MCF 10A (cell line): ENCODE measurements around the gene CCN5. TPM values are rescaled to one million over a fixed set of nuclear protein-coding genes. Genes with fewer than 3 reads are reported as not detected.
A peak's percentile ranks its signal among the peaks of the same experiment; 100 is the strongest.

Experiments used
- BruUV-seq: library from RNA; stranded (reverse); fragments of 400-500 nt; replicated peaks from 2 replicates; lab custom pipeline; 2021; lab: Mats Ljungman, UMichigan
- CTCF ChIA-PET: fragments of 300-600 bp; sonication (Branson Sonifier 250); formaldehyde crosslinking; extraction: SDS; loops from one replicate; lab custom pipeline; 2021; ENCODE audit warnings: antibody characterized with exemption, inconsistent platforms; lab: Yijun Ruan, JAX
- POLR2A ChIA-PET: fragments of 300-600, 350-650 bp; sonication (Branson Sonifier 250); formaldehyde crosslinking; extraction: SDS; loops from one replicate; lab custom pipeline; 2020; ENCODE audit warnings: antibody characterized with exemption, inconsistent platforms; lab: Yijun Ruan, JAX
- DNase-seq: peaks from one replicate; pipeline ENCODE4 v3.0.0-alpha.2; 2018; ENCODE audit not compliant: unreplicated experiment
- H3K27ac Mint-ChIP-seq: one replicate; pipeline ENCODE4 v1.8.0; 2022; ENCODE audit warnings: mild to moderate bottlenecking, low read depth, mixed read lengths; ENCODE audit not compliant: unreplicated experiment
- H3K27me3 Mint-ChIP-seq: one replicate; pipeline ENCODE4 v1.8.0; 2022; ENCODE audit warnings: mixed read lengths; ENCODE audit not compliant: insufficient read depth, unreplicated experiment
- H3K36me3 Mint-ChIP-seq: one replicate; pipeline ENCODE4 v1.8.0; 2022; ENCODE audit warnings: mild to moderate bottlenecking, moderate library complexity, mixed read lengths; ENCODE audit not compliant: insufficient read depth, unreplicated experiment
- H3K4me1 Mint-ChIP-seq: one replicate; pipeline ENCODE4 v1.8.0; 2022; ENCODE audit warnings: mixed read lengths; ENCODE audit not compliant: insufficient read depth, unreplicated experiment
- H3K4me3 Mint-ChIP-seq: one replicate; pipeline ENCODE4 v1.8.0; 2022; ENCODE audit warnings: mild to moderate bottlenecking, moderate library complexity, mixed read lengths; ENCODE audit not compliant: unreplicated experiment
- H3K9me3 Mint-ChIP-seq: one replicate; pipeline ENCODE4 v1.8.0; 2022; ENCODE audit warnings: mixed read lengths; ENCODE audit not compliant: unreplicated experiment
- CTCF ChIP-seq: fragments of 200-600 bp; IDR thresholded peaks from one replicate; pipeline ENCODE4 v1.8.0; 2022; ENCODE audit warnings: antibody characterized with exemption, mild to moderate bottlenecking; ENCODE audit not compliant: unreplicated experiment
- intact Hi-C: fragments of 100-400 bp; cut with micrococcal nuclease; formaldehyde crosslinking; loops from 2 replicates; pipeline ENCODE4 v1.14.1; 2022
- total RNA-seq: library from RNA; stranded (reverse); gene quantifications from 2 replicates; pipeline ENCODE4 v1.2.3, GENCODE V29; 2022

The CCN5 gene
- total RNA-seq, 1 experiment from 2014 or later = 1.4 TPM

- peak; percentile 34 for TF ChIP-seq CTCF
- ChIA-PET CTCF (interaction anchor here (0.6 to 6.7 kb wide), 60 partner anchors 8 to 563 kb away, joined by 3 to 317 read pairs (median 4); partner anchors contain the start of genes ADA, CCN5, KCNK15 and TTPAL), POLR2A (interaction anchor here (0.6 to 6.3 kb wide), 10 partner anchors 17 to 299 kb away, joined by 3 to 113 read pairs (median 6); partner anchors contain the start of genes ADA, SERINC3 and TTPAL)
- Mint-ChIP-seq H3K4me1 (peaks cover 18% of the 10 kb centered on the region), H3K36me3 (no peaks in the 10 kb centered on the region), H3K4me3 (no peak overlapping the region), H3K27me3 (no peaks in the 10 kb centered on the region), H3K9me3 (no peaks in the 10 kb centered on the region), H3K27ac (no peak overlapping the region)
- intact Hi-C loops = loop anchor here (2.0 kb wide), 1 partner anchor 53 kb away; no protein-coding TSS in a partner anchor
- BruUV-seq = no TSS peak
- DNase-seq = peak; percentile 63
Observed at GRCh38 chr20:44683263-44684046, 31.7 kb upstream of the CCN5 start.

GRCh38 chr20:44684047-44684967 is 30.9 kb upstream of the CCN5 start:
- Mint-ChIP-seq H3K4me1 (peaks cover 17% of the 10 kb centered on the region), H3K27me3 (no peaks in the 10 kb centered on the region), H3K4me3 (no peak overlapping the region), H3K9me3 (no peaks in the 10 kb centered on the region), H3K27ac (no peak overlapping the region), H3K36me3 (no peaks in the 10 kb centered on the region)
- POLR2A ChIA-PET = interaction anchor here (0.6 to 6.3 kb wide), 13 partner anchors 32 to 314 kb away, joined by 3 to 113 read pairs (median 5); partner anchors contain the start of genes ADA, SERINC3 and TTPAL
- intact Hi-C loops = no loop called here
- BruUV-seq = no TSS peak
- TF ChIP-seq CTCF = no peak
- CTCF ChIA-PET = interaction anchor here (0.5 to 6.7 kb wide), 64 partner anchors 11 to 765 kb away, joined by 3 to 317 read pairs (median 4); partner anchors contain the start of genes ADA, CCN5 and KCNK15
- no peak for DNase-seq

GRCh38 chr20:44686934-44687333 is 28.2 kb upstream of the CCN5 start:
- intact Hi-C loops = no loop called here
- Mint-ChIP-seq H3K27ac (no peak overlapping the region), H3K9me3 (no peaks in the 10 kb centered on the region), H3K4me3 (no peak overlapping the region), H3K27me3 (no peaks in the 10 kb centered on the region), H3K4me1 (peaks cover 22% of the 10 kb centered on the region), H3K36me3 (no peaks in the 10 kb centered on the region)
- POLR2A ChIA-PET = interaction anchor here (1.2 to 6.3 kb wide), 2 partner anchors 31 to 44 kb away, joined by 4 to 113 read pairs; no protein-coding TSS in a partner anchor
- CTCF ChIA-PET = interaction anchor here (0.7 to 6.7 kb wide), 4 partner anchors 26 to 61 kb away, joined by 3 to 317 read pairs (median 40); partner anchors contain the start of gene CCN5
- DNase-seq = no peak
- no TSS peak for BruUV-seq
- no peak for TF ChIP-seq CTCF
